Breast epithelium (tissue), 4 donors: Measurements from ENCODE around the gene KCNQ1OT1. TPM values are rescaled to one million over a fixed set of nuclear protein-coding genes. Genes with fewer than 3 reads are reported as not detected.

ENCODE experiments used
- DNase-seq, 2 donors: peaks; one replicate each; pipeline ENCODE4 v3.0.0-alpha.2; 2019; ENCODE audit warnings: low spot score in 2 of 2
- H3K27ac ChIP-seq, 2 donors: fragments of 200-600 bp; sonication (generic) in 1 of 2; one replicate each; pipeline ENCODE4 v1.5.1; 2016 to 2019; ENCODE audit warnings: mild to moderate bottlenecking in 1 of 2
- H3K27me3 ChIP-seq, 2 donors: fragments of 200-600 bp; sonication (generic) in 1 of 2; one replicate each; pipeline versions ENCODE4 v1.5.1 to v1.6.0; 2017 to 2019; ENCODE audit warnings: control low read depth in 1 of 2, mild to moderate bottlenecking in 1 of 2
- H3K36me3 ChIP-seq: fragments of 200-600 bp; one replicate; pipeline ENCODE4 v1.5.1; 2019
- H3K4me1 ChIP-seq, 2 donors: fragments of 200-600 bp; sonication (generic); one replicate each; pipeline ENCODE4 v1.5.1; 2016 to 2019; ENCODE audit warnings: control low read depth in 1 of 2
- H3K4me3 ChIP-seq, 3 donors: fragments of 200-600 bp; sonication (generic); 1 replicate in 2 of 3; 2 replicates in 1 of 3; pipeline ENCODE4 v1.5.1; 2016 to 2019; ENCODE audit warnings: mild to moderate bottlenecking in 3 of 3, moderate library complexity in 2 of 3
- H3K9me3 ChIP-seq, 2 donors: fragments of 200-600 bp; sonication (generic) in 1 of 2; one replicate each; pipeline ENCODE4 v1.5.1; 2016 to 2019; ENCODE audit warnings: control low read depth in 1 of 2
- CTCF ChIP-seq, 3 donors: fragments of 450-650 bp; IDR thresholded peaks; one replicate each; pipeline ENCODE4 v1.5.1; 2016 to 2017; ENCODE audit warnings: antibody characterized with exemption in 3 of 3, mild to moderate bottlenecking in 3 of 3, moderate library complexity in 3 of 3
- POLR2A ChIP-seq: fragments of 450-650 bp; IDR thresholded peaks from one replicate; pipeline ENCODE4 v1.6.1; 2016; ENCODE audit warnings: antibody characterized with exemption, mild to moderate bottlenecking, moderate library complexity
- POLR2AphosphoS5 ChIP-seq, 3 donors: sonication (generic); formaldehyde crosslinking; IDR thresholded peaks; one replicate each; pipeline ENCODE4 v1.6.1; 2017; ENCODE audit warnings: antibody characterized with exemption in 3 of 3
- intact Hi-C: fragments of 100-400 bp; cut with DNase I; formaldehyde crosslinking; loops from one replicate; pipeline ENCODE4 v1.15.1; 2023; ENCODE audit warnings: low total_unique reads
- total RNA-seq, 3 donors: library from RNA; depleted of rRNA; stranded (reverse); fragments of >200 nt; gene quantifications; one replicate each; pipeline ENCODE4 v1.1.0, GENCODE V29; 2016

Gene KCNQ1OT1
- total RNA-seq, 3 donors from 2014 or later: 2.1 to 5.3 (median 3.6) TPM

- Histone ChIP-seq H3K4me3 (no peak overlapping the region), H3K27ac (no peak overlapping the region), H3K36me3 (no peaks in the 10 kb centered on the region), H3K27me3 (no peaks in the 10 kb centered on the region), H3K4me1 (peaks cover 8 to 10% of the 10 kb centered on the region in 2 donors), H3K9me3 (no peaks in the 10 kb centered on the region)
- no peak for DNase-seq
- TF ChIP-seq POLR2AphosphoS5 (IDR thresholded peaks at IDR 0.05) (no peak), POLR2A (no peak), CTCF (IDR thresholded peaks at IDR 0.05) (no peak)
- intact Hi-C loops: no loop called here
Measured at GRCh38 chr11:2677127-2677526, 22.7 kb downstream of the KCNQ1OT1 start.

- intact Hi-C loops: no loop called here
- no peaks in the 10 kb centered on the region for H3K9me3 ChIP-seq
- H3K27me3 ChIP-seq: no peaks in the 10 kb centered on the region
- H3K36me3 ChIP-seq: no peaks in the 10 kb centered on the region
- DNase-seq: no peak
- no peak overlapping the region for H3K4me3 ChIP-seq
- TF ChIP-seq CTCF (IDR thresholded peaks at IDR 0.05) (no peak), POLR2A (no peak), POLR2AphosphoS5 (IDR thresholded peaks at IDR 0.05) (no peak)
- peaks cover 8 to 10% of the 10 kb centered on the region in 2 donors for H3K4me1 ChIP-seq
- H3K27ac ChIP-seq: peak overlapping the region; percentile 34 to 50
Measured at GRCh38 chr11:2675540-2675939, 24.3 kb downstream of the KCNQ1OT1 start.

- Histone ChIP-seq H3K4me1 (peaks cover 8 to 10% of the 10 kb centered on the region in 2 donors), H3K9me3 (no peaks in the 10 kb centered on the region), H3K36me3 (no peaks in the 10 kb centered on the region), H3K27ac (peak overlapping the region; percentile 73 to 80), H3K27me3 (no peaks in the 10 kb centered on the region), H3K4me3 (no peak overlapping the region)
- intact Hi-C loops: no loop called here
- DNase-seq: peak; percentile 41 to 49
- TF ChIP-seq POLR2AphosphoS5 (IDR thresholded peaks at IDR 0.05): no peak
- no peak for TF ChIP-seq CTCF (IDR thresholded peaks at IDR 0.05)
- no peak for TF ChIP-seq POLR2A
Measured at GRCh38 chr11:2674658-2675131, 25.1 kb downstream of the KCNQ1OT1 start.

GRCh38 chr11:2673871-2674471 lies 25.8 kb downstream of the KCNQ1OT1 start:
- H3K36me3 ChIP-seq: no peaks in the 10 kb centered on the region
- H3K4me3 ChIP-seq: no peak overlapping the region
- peak overlapping the region; percentile 73 to 77 for H3K27ac ChIP-seq
- peak; percentile 23 to 36 for DNase-seq
- intact Hi-C loops: no loop called here
- TF ChIP-seq POLR2AphosphoS5 (IDR thresholded peaks at IDR 0.05) (no peak), CTCF (IDR thresholded peaks at IDR 0.05) (no peak), POLR2A (no peak)
- no peaks in the 10 kb centered on the region for H3K27me3 ChIP-seq
- no peaks in the 10 kb centered on the region for H3K9me3 ChIP-seq
- peaks cover 8 to 10% of the 10 kb centered on the region in 2 donors for H3K4me1 ChIP-seq

GRCh38 chr11:2673250-2673610 lies 26.6 kb downstream of the KCNQ1OT1 start:
- H3K27ac ChIP-seq: peak overlapping the region in 1 of 2 donors; percentile 73
- H3K4me1 ChIP-seq: peaks cover 8 to 10% of the 10 kb centered on the region in 2 donors
- H3K27me3 ChIP-seq: no peaks in the 10 kb centered on the region
- H3K4me3 ChIP-seq: no peak overlapping the region
- intact Hi-C loops: no loop called here
- TF ChIP-seq POLR2AphosphoS5 (IDR thresholded peaks at IDR 0.05): no peak
- TF ChIP-seq CTCF (IDR thresholded peaks at IDR 0.05): no peak
- no peak for TF ChIP-seq POLR2A
- peak in 1 of 2 donors; percentile 41 for DNase-seq
- H3K36me3 ChIP-seq: no peaks in the 10 kb centered on the region
- no peaks in the 10 kb centered on the region for H3K9me3 ChIP-seq
